ENCODE data around the gene OTUD7B.

GRCh38 chr1:149978547-149979023 is 31.9 kb downstream of the OTUD7B start:
- TF ChIP-seq POLR2A (IDR thresholded peaks at IDR 0.05; ENCODE audit: low read depth, low read length): no peak
- TF ChIP-seq POLR2AphosphoS5 (IDR thresholded peaks at IDR 0.05; ENCODE audit: low read depth, low read length): no peak
